ENCODE data around the gene SCARB1. TPM values are rescaled to one million over a fixed set of nuclear protein-coding genes. Genes with fewer than 3 reads are reported as not detected.

The SCARB1 gene
- total RNA-seq, 1 experiment from 2014 or later: 68.3 TPM

GRCh38 chr12:124779161-124780141 is 84.2 kb downstream of the SCARB1 start (continued):
- TF ChIP-seq AR (CRISPR knock-in tag; IDR thresholded peaks at IDR 0.05): no peak

GRCh38 chr12:124778411-124778810 is 85.3 kb downstream of the SCARB1 start:
- CTCF ChIA-PET: interaction anchor here (1.1 kb wide), 1 partner anchor 162 kb away, joined by 3 read pairs; no protein-coding TSS in a partner anchor
- H3K27ac Mint-ChIP-seq: no peak overlapping the region
- no peak for ATAC-seq
- DNase-seq (ENCODE audit: low spot score): no peak
- H3K36me3 Mint-ChIP-seq: no peaks in the 10 kb centered on the region; the same call in 1 of the 2 replicates
- no peaks in the 10 kb centered on the region for H3K27me3 Mint-ChIP-seq (ENCODE audit: low read depth)
- peaks cover 4% of the 10 kb centered on the region; the same call in 1 of the 2 replicates for H3K4me1 Mint-ChIP-seq
- H3K4me3 Mint-ChIP-seq: no peak overlapping the region
- POLR2A ChIA-PET: interaction anchor here (0.6 kb wide), 1 partner anchor 84 kb away, joined by 3 read pairs; no protein-coding TSS in a partner anchor
- H3K9me3 Mint-ChIP-seq: no peaks in the 10 kb centered on the region
- TF ChIP-seq ZNF425 (CRISPR knock-in tag; conservative IDR thresholded peaks at IDR 0.05): no peak
- no peak for TF ChIP-seq CREB1 (CRISPR knock-in tag; IDR thresholded peaks at IDR 0.05)
- TF ChIP-seq ZNF263 (CRISPR knock-in tag; IDR thresholded peaks at IDR 0.05; ENCODE audit: low read depth): no peak
- TF ChIP-seq ZNF671 (CRISPR knock-in tag; IDR thresholded peaks at IDR 0.05): no peak
- no peak for TF ChIP-seq STAT6 (CRISPR knock-in tag; conservative IDR thresholded peaks at IDR 0.05; ENCODE audit: low read depth)
- no peak for TF ChIP-seq ATF6 (CRISPR knock-in tag; IDR thresholded peaks at IDR 0.05)
- TF ChIP-seq CDX4 (CRISPR knock-in tag; IDR thresholded peaks at IDR 0.05; ENCODE audit: borderline replicate concordance): no peak
- TF ChIP-seq MXD4 (CRISPR knock-in tag; IDR thresholded peaks at IDR 0.05; ENCODE audit: borderline replicate concordance): no peak
- TF ChIP-seq NR1H2 (CRISPR knock-in tag; IDR thresholded peaks at IDR 0.05): no peak
- no peak for TF ChIP-seq TEAD1 (CRISPR knock-in tag; IDR thresholded peaks at IDR 0.05)
- TF ChIP-seq FOXP4 (CRISPR knock-in tag; IDR thresholded peaks at IDR 0.05): no peak
- TF ChIP-seq EMX1 (CRISPR knock-in tag; IDR thresholded peaks at IDR 0.05): no peak
- no peak for TF ChIP-seq ARID4B (CRISPR knock-in tag; IDR thresholded peaks at IDR 0.05; ENCODE audit: borderline replicate concordance)

Data from WTC11 (cell line).